ENCODE measurements around the gene KIF2C.

DNA sequence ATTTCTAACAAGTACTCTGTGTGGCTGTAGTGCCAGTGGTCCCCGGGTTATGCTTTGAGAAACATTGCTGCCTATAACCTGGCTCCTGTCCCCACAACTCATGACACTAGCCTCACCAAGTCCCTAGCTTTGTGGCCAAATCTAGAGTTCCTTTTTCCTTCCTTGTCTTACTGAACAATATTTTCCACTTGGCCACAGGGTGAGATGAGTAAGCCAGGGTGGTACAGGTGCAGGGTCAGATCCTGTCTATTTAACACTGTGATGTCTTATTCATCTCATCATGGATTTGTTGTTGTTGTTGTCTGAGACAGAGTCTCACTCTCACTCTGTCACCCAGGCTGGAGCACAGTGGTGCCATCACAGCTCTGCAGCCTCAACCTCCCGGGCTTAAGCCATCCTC, 46.5 kb upstream of the KIF2C start:
- TF ChIP-seq EZH2 (IDR thresholded peaks at IDR 0.05) (no peak), POLR2AphosphoS5 (IDR thresholded peaks at IDR 0.05; ENCODE audit: borderline replicate concordance, low read depth, low read length) (no peak), FOXP2 (optimal IDR thresholded peaks at IDR 0.05; ENCODE audit: control extremely low read depth, extremely low read length, insufficient read depth) (no peak)

Data from SK-N-MC (cell line).